HG03175 (cell line): ENCODE results near the gene ASTN2.
"Not testable (repeated sequence)": the region's sequence is repeated elsewhere in the genome, so short reads cannot be mapped to it uniquely, and the experiment has no call there.

Experiments used
- ATAC-seq: cut with Tn5 transposase; IDR thresholded peaks from one replicate; pipeline ENCODE4 v1.9.1; 2021; ENCODE audit warnings: mild to moderate bottlenecking, moderate library complexity; ENCODE audit not compliant: unreplicated experiment

Gene ASTN2

GRCh38 chr9:117083559-117083958 lies 331.3 kb downstream of the ASTN2 start:
- ATAC-seq, result no peak

- no peak for ATAC-seq
Measured at GRCh38 chr9:117081641-117082317, 333.1 kb downstream of the ASTN2 start.

DNA sequence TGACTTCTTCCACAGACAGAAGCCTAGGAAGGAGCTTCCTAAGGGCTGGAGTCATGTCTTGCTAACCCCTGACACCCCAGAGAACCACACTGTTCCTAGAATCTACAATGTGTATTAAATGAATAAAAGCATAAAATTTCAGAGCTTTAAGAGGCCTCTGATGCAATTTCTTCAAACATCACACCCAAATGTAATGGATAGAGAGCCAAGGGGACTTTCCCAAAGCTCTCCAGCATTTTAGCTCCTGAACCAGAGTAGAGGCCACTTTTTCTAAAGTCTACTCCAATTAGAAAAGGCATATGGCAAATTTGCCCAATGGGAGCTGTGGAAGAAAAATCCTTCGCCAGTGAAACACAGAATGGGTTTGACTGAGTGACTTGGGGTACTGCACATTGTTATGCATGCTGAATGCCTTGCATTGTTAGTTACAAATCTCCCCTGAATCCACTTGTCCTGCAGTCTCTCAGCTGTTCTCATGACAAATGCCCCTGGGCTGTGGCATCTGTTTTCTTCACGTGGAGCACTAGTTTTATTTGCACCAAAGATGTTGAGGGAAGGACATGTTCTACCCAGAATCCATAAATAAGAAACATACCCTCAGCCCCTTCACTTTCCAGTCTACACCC lies 334.0 kb downstream of the ASTN2 start:
- ATAC-seq, result no peak

DNA sequence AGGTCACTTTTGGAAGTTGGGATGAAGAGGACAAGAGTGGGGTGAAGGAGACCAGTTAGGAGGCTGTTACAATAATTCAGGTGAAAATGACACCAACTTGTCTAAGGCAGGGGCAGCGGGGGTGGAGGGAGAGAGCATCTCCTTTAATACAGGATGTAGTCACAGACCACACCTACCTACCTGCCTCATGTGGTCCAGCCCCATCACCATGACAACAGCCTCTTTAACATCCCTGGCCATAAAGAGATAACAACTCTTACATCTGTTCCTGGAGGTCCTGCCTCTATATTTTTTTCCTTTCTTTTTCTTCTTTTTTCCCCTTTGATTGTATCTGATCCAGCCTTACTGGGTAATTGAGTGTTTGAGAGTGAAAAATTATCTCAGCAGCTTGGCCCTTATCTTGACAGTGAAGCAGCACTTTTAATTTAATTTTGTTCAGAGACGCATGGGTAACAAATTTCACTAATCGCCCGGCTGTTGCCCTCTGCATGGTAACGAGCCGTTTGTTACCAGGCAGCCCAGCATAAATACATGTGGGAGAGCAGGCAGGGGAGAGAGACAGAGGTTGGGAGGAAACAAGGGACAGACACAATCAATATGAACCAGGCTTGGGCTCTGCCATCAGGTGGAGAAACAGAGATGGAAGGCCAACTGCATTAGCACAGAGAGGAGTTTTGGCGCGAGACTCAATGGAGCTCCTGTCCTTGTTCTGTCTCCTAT lies 338.1 kb downstream of the ASTN2 start:
- ATAC-seq, result no peak

DNA sequence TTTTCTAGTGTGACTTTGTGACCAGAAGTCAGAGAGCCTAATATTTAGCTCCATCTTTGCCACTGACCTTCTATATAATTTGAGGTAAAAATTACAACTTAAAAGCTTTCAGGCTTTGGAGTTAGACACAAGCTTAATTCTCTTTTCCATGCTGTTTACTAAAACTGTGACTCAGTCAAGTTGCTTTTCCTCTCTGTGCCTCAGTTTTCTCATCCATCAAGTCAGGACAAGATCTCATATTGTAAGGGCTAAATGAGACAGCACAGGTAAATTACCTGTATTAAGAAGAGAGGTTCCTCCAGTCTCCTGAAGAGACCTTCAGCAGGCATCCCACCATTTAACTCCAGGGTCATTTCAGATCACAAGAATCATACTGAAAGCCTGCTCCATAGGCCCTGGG lies 339.2 kb downstream of the ASTN2 start:
- no peak for ATAC-seq

DNA sequence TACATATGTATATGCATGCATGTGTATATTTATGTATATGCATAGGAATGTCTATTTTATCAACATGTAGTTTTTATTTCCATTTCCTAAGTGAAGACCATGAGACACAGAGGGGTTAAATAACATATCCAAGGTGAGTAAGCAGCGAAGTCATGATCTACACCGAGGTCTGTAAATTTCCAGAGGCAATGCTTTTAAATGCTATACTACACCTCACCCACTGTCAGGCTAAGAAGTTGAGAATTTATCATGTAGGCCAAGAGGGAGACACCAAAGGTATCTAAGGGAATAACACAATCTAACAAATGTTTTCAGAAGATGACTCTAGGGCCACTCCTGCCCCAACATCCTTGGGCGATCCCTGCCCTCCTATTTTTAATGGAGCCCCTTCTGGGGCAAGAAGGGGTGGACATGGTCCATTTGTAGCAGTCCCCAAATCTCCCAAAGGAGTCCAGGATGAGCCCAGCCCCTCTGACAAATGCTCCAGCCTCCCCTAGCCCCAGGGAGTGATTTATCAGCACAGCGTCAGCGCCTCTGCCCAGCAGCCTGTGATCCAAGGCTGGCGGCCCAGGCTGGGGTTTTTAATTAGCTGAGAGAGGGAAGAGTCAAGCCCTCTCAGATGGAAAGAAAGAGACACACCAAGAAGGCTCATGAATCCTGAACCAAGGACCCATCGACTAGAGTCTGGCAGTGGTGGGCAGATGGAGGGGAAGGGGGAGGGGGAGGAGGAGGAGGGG lies 339.9 kb downstream of the ASTN2 start:
- ATAC-seq, result no peak

DNA sequence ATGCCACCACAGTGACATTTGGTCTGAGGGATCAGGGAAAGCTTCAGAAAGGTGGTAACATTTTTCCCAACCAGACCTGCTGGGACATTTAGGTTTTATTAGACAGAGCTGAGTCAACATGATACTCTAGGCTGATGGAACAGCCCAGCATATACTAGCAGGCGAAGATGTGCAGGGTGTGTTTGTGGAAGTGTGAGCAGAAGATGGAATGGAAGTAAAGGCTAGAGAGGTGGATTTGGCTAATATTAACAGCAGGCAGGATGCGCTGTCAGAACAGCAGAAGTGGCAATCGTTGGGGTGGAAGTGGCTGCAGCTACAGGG lies 340.6 kb downstream of the ASTN2 start:
- no peak for ATAC-seq

DNA sequence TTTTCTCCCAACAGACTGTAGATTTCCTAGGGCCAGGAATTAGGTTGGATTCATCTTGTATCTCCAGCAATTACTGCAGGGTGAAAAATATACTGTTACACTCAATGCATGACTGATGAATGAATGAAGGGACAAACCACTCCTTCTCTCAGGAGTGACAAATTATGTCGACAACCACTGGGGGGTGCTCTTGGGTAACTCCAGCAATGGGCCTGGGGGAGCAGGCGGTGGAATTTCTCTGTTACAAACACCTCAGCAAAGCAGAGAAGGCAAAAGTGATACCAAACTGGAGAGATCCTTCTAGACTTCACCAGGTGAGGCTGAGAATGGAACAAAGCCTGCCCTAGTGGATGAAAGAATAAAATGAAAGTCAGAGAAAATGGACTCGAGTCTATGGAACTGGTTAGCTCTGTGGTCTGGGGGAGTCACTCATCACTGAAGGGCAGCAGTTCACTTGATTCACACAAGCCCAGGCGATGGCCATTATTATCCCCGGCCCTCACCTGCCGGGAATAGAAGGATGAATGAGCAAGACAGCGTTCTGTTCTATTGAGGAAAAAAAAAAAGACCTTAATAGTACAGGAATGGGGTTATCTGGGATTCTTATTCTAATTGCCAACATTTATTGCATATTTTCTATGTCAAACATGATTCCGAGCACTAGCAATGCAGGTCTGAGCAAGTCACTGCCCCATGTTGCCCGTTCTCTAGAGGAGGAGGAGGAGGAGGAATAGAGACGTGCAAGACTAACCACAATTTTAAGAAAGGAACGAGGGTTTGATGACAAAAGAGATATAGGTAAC lies 341.1 kb downstream of the ASTN2 start:
- no peak for ATAC-seq

- no peak for ATAC-seq
Measured at GRCh38 chr9:117073071-117073470, 341.8 kb downstream of the ASTN2 start.

GRCh38 chr9:117072216-117072615 lies 342.6 kb downstream of the ASTN2 start:
- ATAC-seq, result no peak

DNA sequence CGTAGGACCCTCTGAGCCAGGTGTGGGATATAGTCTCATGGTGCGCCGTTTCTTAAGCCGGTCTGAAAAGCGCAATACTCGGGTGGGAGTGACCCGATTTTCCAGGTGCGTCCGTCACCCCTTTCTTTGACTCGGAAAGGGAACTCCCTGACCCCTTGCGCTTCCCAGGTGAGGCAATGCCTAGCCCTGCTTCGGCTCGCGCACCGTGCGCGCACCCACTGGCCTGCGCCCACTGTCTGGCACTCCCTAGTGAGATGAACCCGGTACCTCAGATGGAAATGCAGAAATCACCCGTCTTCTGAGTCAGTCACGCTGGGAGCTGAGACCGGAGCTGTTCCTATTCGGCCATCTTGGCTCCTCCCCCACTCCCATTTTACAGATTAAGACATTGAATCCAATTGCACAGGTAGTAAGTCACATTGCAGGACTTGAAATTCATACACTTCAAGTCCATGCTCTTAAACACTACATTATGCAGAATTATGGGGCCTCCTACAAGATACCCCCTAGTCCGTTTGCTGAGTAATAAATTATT lies 343.1 kb downstream of the ASTN2 start:
- ATAC-seq, result not testable (repeated sequence)

DNA sequence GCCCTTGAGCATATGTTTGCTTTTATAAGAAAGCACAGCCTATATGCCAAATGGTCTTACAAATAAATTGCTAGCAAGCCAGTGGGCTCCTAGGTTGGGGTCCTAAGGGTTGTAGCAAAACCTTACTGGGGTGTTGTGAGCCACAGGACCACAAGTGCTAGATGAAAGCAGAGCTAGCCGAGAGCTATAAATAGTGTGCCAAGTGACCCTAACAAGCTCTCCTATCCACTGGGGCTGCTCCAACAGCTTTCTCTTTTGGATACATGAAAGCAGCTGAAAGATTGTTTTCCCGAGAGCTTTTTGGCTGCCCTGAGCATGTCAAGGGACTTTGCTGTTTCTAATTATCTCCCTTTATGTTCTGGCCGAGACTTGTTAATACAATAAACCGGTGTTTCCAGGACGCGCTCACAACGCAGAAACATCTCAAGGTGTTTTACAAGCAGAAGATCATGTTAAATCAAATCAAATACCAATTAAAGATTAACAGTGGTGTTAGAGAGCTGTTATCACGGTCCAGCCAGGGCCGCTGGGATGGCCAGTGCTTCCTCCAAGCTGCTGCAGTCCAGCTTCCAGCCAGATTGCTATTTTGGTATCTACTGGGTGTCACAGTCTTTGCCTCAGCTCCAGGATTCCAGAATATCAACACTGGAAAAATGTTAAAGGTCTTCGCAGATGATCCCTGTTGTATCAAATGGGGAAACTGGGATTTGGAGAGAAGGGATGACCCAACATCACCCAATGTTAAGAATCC lies 351.0 kb downstream of the ASTN2 start:
- no peak for ATAC-seq

DNA sequence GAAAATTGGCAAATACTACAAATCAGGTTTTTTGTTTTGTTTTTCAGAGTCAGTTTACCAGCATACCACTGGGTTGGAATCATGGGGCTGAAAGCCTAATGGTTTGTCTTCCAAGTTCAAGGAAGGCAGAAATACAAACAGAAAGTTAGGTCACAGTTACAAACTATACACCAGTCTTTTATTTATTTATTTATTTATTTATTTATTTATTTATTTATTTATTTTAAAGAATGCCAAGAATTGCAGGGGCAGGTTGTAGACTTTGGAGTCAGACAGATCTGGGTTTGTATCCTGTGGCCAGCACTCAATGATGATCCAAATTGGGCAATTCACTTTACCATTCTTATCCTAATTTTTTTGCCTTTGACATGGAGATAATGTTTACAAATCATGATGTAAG lies 353.9 kb downstream of the ASTN2 start:
- ATAC-seq, result no peak

DNA sequence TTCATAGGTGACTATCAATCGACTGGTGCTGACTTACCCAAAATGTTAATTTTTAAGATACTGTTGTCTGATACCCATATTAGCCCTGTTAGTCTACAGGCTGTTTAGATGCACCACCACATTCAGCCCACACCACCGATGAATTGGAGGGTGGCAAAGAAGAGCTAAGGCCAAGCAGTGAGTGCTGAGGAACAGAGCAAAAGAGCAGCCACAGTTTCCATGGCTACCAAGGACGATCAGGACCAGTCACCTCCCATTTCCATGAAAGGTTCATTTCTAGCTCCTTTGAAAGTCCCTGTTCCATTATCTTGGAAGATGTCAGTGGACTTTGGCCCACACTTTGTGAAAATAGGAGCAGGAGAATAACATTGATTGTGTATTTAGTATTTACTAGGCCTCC lies 364.9 kb downstream of the ASTN2 start:
- no peak for ATAC-seq

GRCh38 chr9:117046666-117047327 lies 368.1 kb downstream of the ASTN2 start:
- no peak for ATAC-seq

DNA sequence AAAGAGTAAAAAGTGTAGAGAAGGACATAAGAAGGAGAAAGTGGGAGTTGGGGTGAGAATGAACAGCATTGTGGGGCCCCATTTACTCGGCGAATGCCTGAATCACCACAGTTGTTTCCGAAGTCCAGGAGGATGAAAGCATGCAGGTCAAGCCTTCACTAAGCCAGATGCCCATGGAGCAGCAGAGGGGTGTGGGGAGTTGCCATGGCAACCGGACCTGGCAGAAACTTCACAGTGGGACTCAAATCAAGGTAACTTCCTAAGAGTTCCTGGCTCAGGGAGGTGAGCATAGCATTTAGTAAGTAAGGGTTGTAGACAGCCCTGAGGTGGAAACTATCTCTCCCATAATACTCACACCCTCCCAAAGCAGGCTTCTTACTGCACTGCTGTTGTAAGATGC lies 370.6 kb downstream of the ASTN2 start:
- no peak for ATAC-seq

GRCh38 chr9:117043159-117043558 lies 371.7 kb downstream of the ASTN2 start:
- ATAC-seq, result no peak

DNA sequence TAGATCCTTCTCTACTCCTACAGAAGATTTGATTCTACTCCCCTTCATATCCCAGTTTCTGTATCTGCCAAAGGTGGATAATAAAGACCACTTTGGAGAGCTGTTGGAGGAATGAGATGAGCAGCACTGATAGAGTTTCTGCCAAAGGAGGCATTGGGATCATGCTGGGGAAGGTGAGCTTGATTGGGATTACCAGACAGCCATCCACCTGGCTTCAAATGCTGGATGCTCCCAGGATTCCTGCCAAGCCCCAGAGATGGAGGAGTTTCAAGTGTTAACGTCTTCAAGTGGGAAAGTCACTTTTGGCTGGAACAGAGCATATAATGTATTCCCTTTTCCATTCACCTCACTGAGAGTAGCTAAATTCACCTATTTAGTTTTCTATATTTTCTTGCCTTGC lies 379.3 kb downstream of the ASTN2 start:
- no peak for ATAC-seq

- no peak for ATAC-seq
Measured at GRCh38 chr9:117034866-117035265, 380.0 kb downstream of the ASTN2 start.
